ENCODE results near the gene NDNF.
A peak's percentile ranks its signal among the peaks of the same experiment; 100 is the strongest.

The NDNF gene

GRCh38 chr4:121072224-121073003, at the start of gene NDNF:
NDNF (minus strand) TSS chr4:121072535; CDS start chr4:121045837, 26,698 bp downstream.
- no peaks in the 10 kb centered on the region for H3K9me3 Mint-ChIP-seq

DNA sequence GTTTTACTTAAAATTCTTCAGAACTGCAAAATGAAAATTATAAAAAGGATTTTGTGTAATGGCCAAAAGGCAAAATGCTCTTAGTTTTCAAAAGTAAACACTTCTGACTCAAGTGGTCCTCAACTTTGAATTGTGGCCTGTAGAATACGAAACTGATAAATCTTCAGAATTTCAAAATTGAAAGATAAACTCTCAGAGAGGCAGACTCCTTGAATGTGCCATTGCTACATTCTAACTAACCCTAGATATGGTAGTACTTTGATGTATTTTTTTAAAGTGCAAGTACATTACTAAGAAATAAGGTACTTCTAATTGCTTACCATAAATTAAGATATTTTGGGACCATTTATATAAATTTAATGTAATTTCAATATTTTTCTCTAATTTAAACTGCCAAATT, 47.4 kb upstream of the NDNF start:
- H3K4me3 Mint-ChIP-seq, result no peak overlapping the region
- DNase-seq (no peak), ATAC-seq (replicated peaks) (no peak)
- H3K27me3 Mint-ChIP-seq, result no peaks in the 10 kb centered on the region
- H3K4me1 Mint-ChIP-seq, result no peaks in the 10 kb centered on the region
- H3K27ac Mint-ChIP-seq, result no peak overlapping the region
- no peaks in the 10 kb centered on the region for H3K9me3 Mint-ChIP-seq
- H3K36me3 Mint-ChIP-seq, result no peaks in the 10 kb centered on the region

More at GRCh38 chr4:121072224-121073003, at the start of gene NDNF:
- ATAC-seq (replicated peaks), result peak; percentile 34 to 42
- peak within 1 kb of the TSS; percentile 69 to 76 for H3K4me3 Mint-ChIP-seq
- no peaks in the 10 kb centered on the region for H3K36me3 Mint-ChIP-seq
- H3K27ac Mint-ChIP-seq, result peak within 1 kb of the TSS; percentile 65
- no peak for DNase-seq
- peaks cover 13 to 17% of the 10 kb centered on the region in 2 donors for H3K4me1 Mint-ChIP-seq
- H3K27me3 Mint-ChIP-seq, result peaks cover 49 to 70% of the 10 kb centered on the region in 2 donors

GRCh38 chr4:121118344-121118743, 46.0 kb upstream of the NDNF start:
- no peaks in the 10 kb centered on the region for H3K27me3 Mint-ChIP-seq
- DNase-seq (no peak), ATAC-seq (replicated peaks) (no peak)
- no peak overlapping the region for H3K27ac Mint-ChIP-seq
- no peaks in the 10 kb centered on the region for H3K36me3 Mint-ChIP-seq
- H3K4me3 Mint-ChIP-seq, result no peak overlapping the region
- no peaks in the 10 kb centered on the region for H3K9me3 Mint-ChIP-seq
- H3K4me1 Mint-ChIP-seq, result no peaks in the 10 kb centered on the region

- no peaks in the 10 kb centered on the region for H3K27me3 Mint-ChIP-seq
- H3K4me1 Mint-ChIP-seq, result no peaks in the 10 kb centered on the region
- peak in 1 of 2 donors; percentile 29 for ATAC-seq (replicated peaks)
- H3K9me3 Mint-ChIP-seq, result no peaks in the 10 kb centered on the region
- no peak for DNase-seq
- no peaks in the 10 kb centered on the region for H3K36me3 Mint-ChIP-seq
- H3K4me3 Mint-ChIP-seq, result no peak overlapping the region
- no peak overlapping the region for H3K27ac Mint-ChIP-seq
These were observed 42.4 kb upstream of the NDNF start for GRCh38 chr4:121114756-121115155.

- H3K4me3 Mint-ChIP-seq, result no peak overlapping the region
- ATAC-seq (replicated peaks), result no peak
These were observed 40.2 kb upstream of the NDNF start for GRCh38 chr4:121112530-121112929.

DNA sequence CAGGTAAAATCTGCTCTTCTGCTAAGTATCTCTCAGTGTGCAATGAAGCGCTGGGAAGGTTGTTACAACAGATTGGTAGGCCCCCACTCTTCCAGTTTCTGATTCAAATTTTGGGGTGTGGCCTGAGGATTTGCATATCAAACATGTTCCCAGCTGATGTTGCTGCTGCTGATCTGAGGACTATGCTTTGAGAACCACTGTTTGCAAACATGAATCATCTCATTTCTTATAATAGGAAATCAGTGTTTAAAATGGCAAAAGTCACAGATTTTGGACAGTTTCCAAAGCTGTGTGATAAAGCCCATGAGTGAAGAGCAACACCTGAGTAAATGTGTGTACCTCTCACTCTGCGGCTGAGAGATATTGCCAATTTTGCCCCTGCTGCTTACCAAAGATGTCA, 36.2 kb upstream of the NDNF start:
- peaks cover 0 to 13% of the 10 kb centered on the region in 2 donors for H3K27me3 Mint-ChIP-seq
- no peak overlapping the region for H3K27ac Mint-ChIP-seq
- ATAC-seq (replicated peaks), result no peak

More at GRCh38 chr4:121112530-121112929, 40.2 kb upstream of the NDNF start:
- Mint-ChIP-seq H3K4me1 (no peaks in the 10 kb centered on the region), H3K27ac (no peak overlapping the region), H3K36me3 (no peaks in the 10 kb centered on the region), H3K27me3 (no peaks in the 10 kb centered on the region), H3K9me3 (no peaks in the 10 kb centered on the region)
- no peak for DNase-seq

GRCh38 chr4:121107507-121107906, 35.2 kb upstream of the NDNF start:
- peaks cover 3% of the 10 kb centered on the region in 2 donors for H3K9me3 Mint-ChIP-seq
- no peak for ATAC-seq (replicated peaks)
- H3K27me3 Mint-ChIP-seq, result peaks cover 7 to 13% of the 10 kb centered on the region in 2 donors
- no peak overlapping the region for H3K4me3 Mint-ChIP-seq
- DNase-seq, result no peak
- H3K36me3 Mint-ChIP-seq, result no peaks in the 10 kb centered on the region
- H3K27ac Mint-ChIP-seq, result no peak overlapping the region
- H3K4me1 Mint-ChIP-seq, result no peaks in the 10 kb centered on the region

More for the DNA sequence above, 36.2 kb upstream of the NDNF start:
- Mint-ChIP-seq H3K4me3 (no peak overlapping the region), H3K9me3 (peaks cover 3% of the 10 kb centered on the region in 2 donors), H3K4me1 (no peaks in the 10 kb centered on the region), H3K36me3 (no peaks in the 10 kb centered on the region)
- DNase-seq, result no peak

DNA sequence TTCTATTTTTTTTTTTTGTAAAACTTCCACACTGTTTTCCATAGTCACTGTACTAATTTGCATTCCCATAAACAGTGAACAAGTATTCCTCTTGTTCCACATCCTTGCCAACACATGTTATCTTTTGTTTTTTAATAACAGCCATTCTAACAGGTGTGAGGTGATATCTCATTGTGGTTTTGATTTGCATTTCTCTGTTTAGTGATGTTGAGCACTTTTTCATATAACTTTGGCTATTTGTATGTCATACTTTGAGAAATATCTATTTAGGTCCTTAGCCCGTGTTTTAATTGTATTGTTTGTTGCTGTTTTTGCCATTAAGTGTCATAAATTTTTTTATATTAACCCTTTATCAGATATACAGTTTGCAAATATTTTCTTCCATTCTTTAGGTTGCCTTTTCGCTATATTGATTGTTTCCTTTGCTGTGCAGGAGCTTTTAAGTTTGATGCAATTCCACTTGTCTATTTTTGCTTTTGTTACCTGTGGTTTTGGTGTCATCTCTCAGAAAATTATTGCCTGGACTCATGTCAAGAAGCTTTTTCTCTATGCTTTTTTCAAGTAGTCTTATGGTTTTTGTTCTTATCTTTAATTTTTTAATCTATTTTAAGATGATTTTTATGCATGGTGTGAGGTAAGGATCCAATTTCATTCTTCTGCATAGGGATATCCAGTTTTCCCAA, 27.9 kb upstream of the NDNF start:
- Mint-ChIP-seq H3K4me3 (no peak overlapping the region), H3K4me1 (no peaks in the 10 kb centered on the region), H3K27me3 (peaks cover 6 to 7% of the 10 kb centered on the region in 2 donors), H3K9me3 (peaks cover 0 to 2% of the 10 kb centered on the region in 2 donors), H3K36me3 (no peaks in the 10 kb centered on the region), H3K27ac (no peak overlapping the region)
- no peak for DNase-seq
- ATAC-seq (replicated peaks), result no peak

GRCh38 chr4:121098266-121098665, 25.9 kb upstream of the NDNF start:
- Mint-ChIP-seq H3K9me3 (no peaks in the 10 kb centered on the region), H3K27me3 (peaks cover 0 to 5% of the 10 kb centered on the region in 2 donors), H3K4me3 (no peak overlapping the region), H3K36me3 (no peaks in the 10 kb centered on the region), H3K27ac (no peak overlapping the region), H3K4me1 (no peaks in the 10 kb centered on the region)
- DNase-seq, result no peak
- ATAC-seq (replicated peaks), result no peak

- no peaks in the 10 kb centered on the region for H3K9me3 Mint-ChIP-seq
- ATAC-seq (replicated peaks) (no peak), DNase-seq (no peak)
- H3K4me1 Mint-ChIP-seq, result no peaks in the 10 kb centered on the region
- no peak overlapping the region for H3K27ac Mint-ChIP-seq
- no peaks in the 10 kb centered on the region for H3K27me3 Mint-ChIP-seq
- H3K4me3 Mint-ChIP-seq, result no peak overlapping the region
- no peaks in the 10 kb centered on the region for H3K36me3 Mint-ChIP-seq
These were observed 24.3 kb upstream of the NDNF start for GRCh38 chr4:121096629-121097028.

GRCh38 chr4:121096191-121096590, 23.9 kb upstream of the NDNF start:
- Mint-ChIP-seq H3K9me3 (no peaks in the 10 kb centered on the region), H3K4me3 (no peak overlapping the region), H3K36me3 (no peaks in the 10 kb centered on the region), H3K27me3 (no peaks in the 10 kb centered on the region), H3K27ac (no peak overlapping the region), H3K4me1 (no peaks in the 10 kb centered on the region)
- ATAC-seq (replicated peaks) (no peak), DNase-seq (no peak)

DNA sequence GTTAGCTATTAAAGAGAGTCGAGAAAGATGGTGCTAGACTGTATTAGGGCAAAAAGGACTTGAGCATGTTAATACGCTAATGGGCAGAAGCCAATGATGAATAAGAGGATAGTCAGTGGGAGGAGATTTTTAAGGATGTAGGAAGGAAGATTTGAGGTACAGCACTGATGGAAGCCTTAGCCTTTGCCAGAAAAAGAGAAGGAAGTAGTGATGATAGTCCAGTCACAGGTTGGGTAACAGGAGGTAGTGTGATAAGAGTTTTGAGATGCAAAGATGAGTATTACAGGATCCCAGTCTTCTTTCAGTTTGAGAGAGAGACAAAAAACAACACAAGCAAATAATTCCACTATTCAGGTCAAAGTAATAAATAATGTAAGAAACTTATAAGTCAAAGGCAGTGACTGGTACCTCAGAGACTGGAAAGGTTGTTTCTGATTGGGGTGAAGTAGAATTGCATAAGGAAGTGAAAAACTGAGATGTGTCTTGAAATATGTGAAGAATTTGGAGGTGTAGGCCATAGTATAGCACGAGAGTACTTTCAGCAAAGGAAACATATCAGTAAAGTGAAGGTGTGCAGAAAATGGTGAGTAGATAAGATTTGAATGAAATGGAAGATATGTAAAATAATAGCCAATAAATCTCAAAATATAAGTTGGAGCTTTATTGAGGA, 22.1 kb upstream of the NDNF start:
- H3K4me1 Mint-ChIP-seq, result no peaks in the 10 kb centered on the region
- DNase-seq (no peak), ATAC-seq (replicated peaks) (no peak)
- H3K27ac Mint-ChIP-seq, result no peak overlapping the region
- H3K4me3 Mint-ChIP-seq, result no peak overlapping the region
- no peaks in the 10 kb centered on the region for H3K36me3 Mint-ChIP-seq
- no peaks in the 10 kb centered on the region for H3K9me3 Mint-ChIP-seq
- H3K27me3 Mint-ChIP-seq, result no peaks in the 10 kb centered on the region

GRCh38 chr4:121093261-121093660, 20.9 kb upstream of the NDNF start:
- ATAC-seq (replicated peaks), result no peak
- Mint-ChIP-seq H3K4me3 (no peak overlapping the region), H3K4me1 (no peaks in the 10 kb centered on the region), H3K9me3 (no peaks in the 10 kb centered on the region), H3K27ac (no peak overlapping the region), H3K36me3 (no peaks in the 10 kb centered on the region), H3K27me3 (no peaks in the 10 kb centered on the region)
- DNase-seq, result no peak

- Mint-ChIP-seq H3K9me3 (no peaks in the 10 kb centered on the region), H3K36me3 (no peaks in the 10 kb centered on the region)
- no peak for DNase-seq
These were observed 19.6 kb upstream of the NDNF start for GRCh38 chr4:121091941-121092340.

More at GRCh38 chr4:121091941-121092340, 19.6 kb upstream of the NDNF start:
- Mint-ChIP-seq H3K27me3 (no peaks in the 10 kb centered on the region), H3K4me1 (no peaks in the 10 kb centered on the region), H3K4me3 (no peak overlapping the region), H3K27ac (no peak overlapping the region)
- no peak for ATAC-seq (replicated peaks)
